Measurements from ENCODE around the gene MYL4. TPM values are rescaled to one million over a fixed set of nuclear protein-coding genes. Genes with fewer than 3 reads are reported as not detected.
"Not testable (repeated sequence)": the region's sequence is repeated elsewhere in the genome, so short reads cannot be mapped to it uniquely, and the experiment has no call there.

MYL4 gene
- total and polyA plus RNA-seq, 4 donors: 0.49 to 9.0 (median 0.56) TPM

- H3K27me3 ChIP-seq (ENCODE audit: control insufficient read depth in 3 of 3, insufficient read depth in 3 of 3, low read length in 2 of 3): no peaks in the 10 kb centered on the region
Measured at GRCh38 chr17:47267354-47267828, 58.2 kb downstream of the MYL4 start.

GRCh38 chr17:47268964-47269363, 59.8 kb downstream of the MYL4 start:
- not testable (repeated sequence) for H3K27ac ChIP-seq (ENCODE audit: low read depth in 1 of 2, low read length in 1 of 2); DNase-seq; H3K9me3 ChIP-seq (ENCODE audit: control insufficient read depth in 4 of 4, insufficient read depth in 3 of 4, low read length in 3 of 4); H3K4me3 ChIP-seq; H3K27me3 ChIP-seq (ENCODE audit: control insufficient read depth in 3 of 3, insufficient read depth in 3 of 3, low read length in 2 of 3); H3K36me3 ChIP-seq (ENCODE audit: control insufficient read depth in 4 of 4, insufficient read depth in 4 of 4, low read length in 4 of 4); ATAC-seq (ENCODE audit: insufficient read depth, low FRiP score); H3K9ac ChIP-seq (ENCODE audit: insufficient read depth in 1 of 2, low read length in 2 of 2)
- H3K4me1 ChIP-seq (ENCODE audit: control insufficient read depth in 5 of 5, insufficient read depth in 5 of 5, low read length in 5 of 5): peaks cover 0 to 19% (median 0%) of the 10 kb centered on the region in 5 donors
- 90 to 93% methylated on average over 3 of the region's 3 CpGs for WGBS, 2 donors

More at GRCh38 chr17:47267354-47267828, 58.2 kb downstream of the MYL4 start:
- ATAC-seq (ENCODE audit: insufficient read depth, low FRiP score) (no peak), DNase-seq (no peak)
- WGBS, 2 donors: 62 to 75% methylated on average over 1 of the region's 1 CpG
- Histone ChIP-seq H3K4me3 (no peak overlapping the region), H3K4me1 (ENCODE audit: control insufficient read depth in 5 of 5, insufficient read depth in 5 of 5, low read length in 5 of 5) (peaks cover 0 to 19% (median 0%) of the 10 kb centered on the region in 5 donors), H3K9ac (ENCODE audit: insufficient read depth in 1 of 2, low read length in 2 of 2) (no peak overlapping the region), H3K9me3 (ENCODE audit: control insufficient read depth in 4 of 4, insufficient read depth in 3 of 4, low read length in 3 of 4) (no peaks in the 10 kb centered on the region), H3K27ac (ENCODE audit: low read depth in 1 of 2, low read length in 1 of 2) (peak overlapping the region in 1 of 2 donors; percentile 17), H3K36me3 (ENCODE audit: control insufficient read depth in 4 of 4, insufficient read depth in 4 of 4, low read length in 4 of 4) (no peaks in the 10 kb centered on the region)
- no peak for TF ChIP-seq CTCF (IDR thresholded peaks at IDR 0.05; ENCODE audit: control extremely low read depth, extremely low read depth)

- H3K4me1 ChIP-seq (ENCODE audit: control insufficient read depth in 5 of 5, insufficient read depth in 5 of 5, low read length in 5 of 5): peaks cover 0 to 19% (median under 1%) of the 10 kb centered on the region in 5 donors
- ATAC-seq (ENCODE audit: insufficient read depth, low FRiP score); H3K27me3 ChIP-seq (ENCODE audit: control insufficient read depth in 3 of 3, insufficient read depth in 3 of 3, low read length in 2 of 3); H3K9ac ChIP-seq (ENCODE audit: insufficient read depth in 1 of 2, low read length in 2 of 2); H3K4me3 ChIP-seq; DNase-seq; H3K27ac ChIP-seq (ENCODE audit: low read depth in 1 of 2, low read length in 1 of 2); H3K36me3 ChIP-seq (ENCODE audit: control insufficient read depth in 4 of 4, insufficient read depth in 4 of 4, low read length in 4 of 4); H3K9me3 ChIP-seq (ENCODE audit: control insufficient read depth in 4 of 4, insufficient read depth in 3 of 4, low read length in 3 of 4): not testable (repeated sequence)
Measured at GRCh38 chr17:47269561-47270280, 60.6 kb downstream of the MYL4 start.

GRCh38 chr17:47270946-47271705, 62.0 kb downstream of the MYL4 start:
- WGBS, 2 donors: 89 to 90% methylated on average over 2 of the region's 2 CpGs
- Histone ChIP-seq H3K27ac (ENCODE audit: low read depth in 1 of 2, low read length in 1 of 2) (no peak overlapping the region), H3K4me3 (no peak overlapping the region), H3K4me1 (ENCODE audit: control insufficient read depth in 5 of 5, insufficient read depth in 5 of 5, low read length in 5 of 5) (peaks cover 6 to 25% (median 14%) of the 10 kb centered on the region in 5 donors), H3K36me3 (ENCODE audit: control insufficient read depth in 4 of 4, insufficient read depth in 4 of 4, low read length in 4 of 4) (no peaks in the 10 kb centered on the region), H3K9ac (ENCODE audit: insufficient read depth in 1 of 2, low read length in 2 of 2) (no peak overlapping the region), H3K9me3 (ENCODE audit: control insufficient read depth in 4 of 4, insufficient read depth in 3 of 4, low read length in 3 of 4) (no peaks in the 10 kb centered on the region), H3K27me3 (ENCODE audit: control insufficient read depth in 3 of 3, insufficient read depth in 3 of 3, low read length in 2 of 3) (no peaks in the 10 kb centered on the region)
- TF ChIP-seq CTCF (IDR thresholded peaks at IDR 0.05; ENCODE audit: control extremely low read depth, extremely low read depth): no peak
- DNase-seq (no peak), ATAC-seq (ENCODE audit: insufficient read depth, low FRiP score) (no peak)

Data from lung (tissue), 12 donors.